HepG2 (cell line): ENCODE measurements around the gene REEP2. TPM values are rescaled to one million over a fixed set of nuclear protein-coding genes. Genes with fewer than 3 reads are reported as not detected.

Source experiments
- ATAC-seq: fragments of 200-7000 bp; cut with Tn5 transposase; 3 replicates; pipeline ENCODE4 v1.9.1; 2020; ENCODE audit warnings: mild to moderate bottlenecking, moderate library complexity
- BruUV-seq: library from RNA; stranded (reverse); fragments of 400-500 nt; replicated peaks from 2 replicates; lab custom pipeline; 2021; lab: Mats Ljungman, UMichigan
- CTCF ChIA-PET: fragments of 300-600 bp; formaldehyde crosslinking; extraction: SDS; loops from one replicate; lab custom pipeline; 2021; ENCODE audit warnings: low total read pairs, inconsistent platforms, low intra/inter-chr PET ratio; lab: Yijun Ruan, JAX
- POLR2A ChIA-PET: fragments of 350-600 bp; sonication (Branson Sonifier 250); formaldehyde crosslinking; loops from one replicate; lab custom pipeline; 2020; ENCODE audit warnings: antibody characterized with exemption, inconsistent platforms; lab: Yijun Ruan, JAX
- DNase-seq: peaks from one replicate; pipeline ENCODE4 v3.0.0-alpha.2; 2015; ENCODE audit warnings: low spot score
- FAIRE-seq: peaks from 3 replicates; lab custom pipeline; 2011; peaks lifted over from hg19 to GRCh38; lab: Jason Lieb, UNC
- H2AFZ ChIP-seq: one replicate; pipeline ENCODE4 v1.6.1; 2011; ENCODE audit warnings: low read length, inconsistent platforms
- H3K27ac ChIP-seq: fragments of 300-600 bp; 3 replicates; pipeline ENCODE4 v1.8.0; 2011; ENCODE audit warnings: mixed run types, mild to moderate bottlenecking, mixed read lengths, low read length, inconsistent platforms; ENCODE audit not compliant: insufficient read depth; ENCODE audit errors: extremely low read length
- H3K27me3 ChIP-seq, 2 experiments: fragments of 200-600 bp in 1 of 2; 2 replicates in 1 of 2; 3 replicates in 1 of 2; pipeline versions ENCODE4 v1.6.0 to v1.8.0; 2011; ENCODE audit warnings: low read length in 2 of 2, mild to moderate bottlenecking in 2 of 2, moderate library complexity in 2 of 2, inconsistent platforms in 1 of 2; ENCODE audit not compliant: insufficient read depth in 2 of 2, control insufficient read depth in 1 of 2
- H3K36me3 ChIP-seq, 2 experiments: fragments of 200-600 bp in 1 of 2; replicated peaks in 1 of 2; 2 replicates in 1 of 2; 3 replicates in 1 of 2; pipeline versions ENCODE4 v1.5.1 to v1.8.0; 2011; ENCODE audit warnings: low read length in 2 of 2, inconsistent platforms in 1 of 2; ENCODE audit not compliant: insufficient read depth in 2 of 2, control insufficient read depth in 1 of 2
- H3K4me1 ChIP-seq: 2 replicates; pipeline ENCODE4 v1.5.1; 2012; ENCODE audit warnings: low read length, inconsistent platforms; ENCODE audit not compliant: insufficient read depth
- H3K4me2 ChIP-seq: 2 replicates; pipeline ENCODE4 v1.6.0; 2011; ENCODE audit warnings: low read depth, low read length, inconsistent platforms
- H3K4me3 ChIP-seq, 3 experiments: fragments of 200-600 bp in 1 of 3; sonication (generic), shearing (Covaris generic) in 1 of 3; replicated peaks in 1 of 3; 2 replicates each; pipeline ENCODE4 v1.5.1; 2011 to 2016; ENCODE audit warnings: low read length in 3 of 3, inconsistent platforms in 2 of 3, low read depth in 2 of 3, mild to moderate bottlenecking in 2 of 3, control low read depth in 1 of 3, mixed read lengths in 1 of 3; ENCODE audit not compliant: insufficient read depth in 1 of 3
- H3K79me2 ChIP-seq: one replicate; pipeline ENCODE4 v1.6.1; 2011; ENCODE audit warnings: low read length, inconsistent platforms; ENCODE audit not compliant: insufficient read depth
- H3K9ac ChIP-seq: 2 replicates; pipeline ENCODE4 v1.6.0; 2011; ENCODE audit warnings: mild to moderate bottlenecking, low read depth, low read length, inconsistent platforms; ENCODE audit not compliant: insufficient read depth
- H3K9me3 ChIP-seq: 2 replicates; pipeline ENCODE4 v1.5.1; 2012; ENCODE audit warnings: mild to moderate bottlenecking, low read length
- H4K20me1 ChIP-seq: 2 replicates; pipeline ENCODE4 v1.6.0; 2011; ENCODE audit warnings: inconsistent platforms, mild to moderate bottlenecking, low read length, moderate library complexity; ENCODE audit not compliant: insufficient read depth
- AGO1 ChIP-seq: fragments of 200-400 bp; formaldehyde crosslinking; IDR thresholded peaks from 2 replicates; pipeline ENCODE4 v1.6.1; 2017; ENCODE audit warnings: mild to moderate bottlenecking, low read depth, low read length, moderate library complexity; ENCODE audit not compliant: poor library complexity, severe bottlenecking
- PCBP2 ChIP-seq: fragments of 200-400 bp; formaldehyde crosslinking; optimal IDR thresholded peaks from 2 replicates; pipeline ENCODE3; 2018; ENCODE audit warnings: low read length, low read depth; ENCODE audit not compliant: poor library complexity, severe bottlenecking
- POLR2A ChIP-seq, 2 experiments: IDR thresholded peaks; 2 replicates each; pipeline ENCODE4 v1.6.1; 2011; ENCODE audit warnings: low read depth in 2 of 2, low read length in 2 of 2, mild to moderate bottlenecking in 1 of 2, moderate library complexity in 1 of 2; ENCODE audit not compliant: insufficient read depth in 1 of 2
- POLR2AphosphoS2 ChIP-seq: IDR thresholded peaks from 2 replicates; pipeline ENCODE4 v1.6.1; 2011; ENCODE audit warnings: low read depth, low read length, improper control_type of control experiment
- ZC3H13 ChIP-seq: sonication (generic); formaldehyde crosslinking; IDR thresholded peaks from 2 replicates; pipeline ENCODE4 v1.8.1; 2023; ENCODE audit warnings: mild to moderate bottlenecking, missing genetic modification reagents, moderate library complexity
- ZNF205 ChIP-seq: IDR thresholded peaks from 2 replicates; pipeline ENCODE4 v1.6.1; 2018; ENCODE audit warnings: missing biosample characterization, missing genetic modification reagents
- WGBS: methylation state at CpG from one replicate; pipeline ENCODE4 v1.1.6; 2017; ENCODE audit warnings: low lambda C conversion rate; 5-methylcytosine and 5-hydroxymethylcytosine counted together
- in situ Hi-C: cut with HindIII; loops from 2 replicates; pipeline ENCODE4 v1.10.0; 2017; ENCODE audit warnings: low pct_unique_long_range_greater_than_20kb; ENCODE audit not compliant: extremely low pct_ligation_motif_present
- intact Hi-C: fragments of 100-400 bp; cut with micrococcal nuclease; formaldehyde crosslinking; loops from one replicate; pipeline ENCODE4 v1.10.0; 2022; ENCODE audit not compliant: unreplicated experiment
- polyA plus RNA-seq, 8 experiments: library from polyadenylated mRNA; depleted of rRNA in 3 of 8; stranded (reverse) in 7 of 8; unstranded in 1 of 8; fragments of >200 nt; fragmentation: Illumina TruSeq in 4 of 8; extraction: Trizol in 4 of 8; gene quantifications; 2 replicates each; pipeline versions ENCODE4 v1.2.1 to v1.2.3, GENCODE V29; 2011 to 2016; ENCODE audit warnings: low read depth in 4 of 8, missing spikeins in 1 of 8, mixed read lengths in 1 of 8; ENCODE audit not compliant: insufficient read depth in 1 of 8
- total RNA-seq, 5 experiments: library from RNA; depleted of rRNA; stranded (reverse); fragments of >200 nt; fragmentation: Illumina TruSeq; extraction: Trizol; gene quantifications; 2 replicates each; pipeline ENCODE4 v1.2.3, GENCODE V29; 2016; ENCODE audit warnings: low read depth in 1 of 5
- TF ChIP-seq, protein P1 (sequence below): sonication (generic); formaldehyde crosslinking; IDR thresholded peaks from 2 replicates; pipeline ENCODE4 v1.4.0; 2020; ENCODE audit warnings: missing genetic modification reagents, borderline replicate concordance

The REEP2 gene
- total and polyA plus RNA-seq, 2 of the 13 experiments (the other 11 are each of a cell fraction or from before 2014, with no cell fraction given) = 5.3 to 7.8 TPM

- Histone ChIP-seq H3K9me3 (no peaks in the 10 kb centered on the region), H3K36me3 (peaks cover 0 to 7% of the 10 kb centered on the region in 2 experiments; a peak in 2 of 5 replicates), H3K4me3 (peak overlapping the region in 1 of 3 experiments; percentile 69; a peak in 2 of 6 replicates), H3K4me2 (no peak overlapping the region), H2AFZ (no peak overlapping the region), H4K20me1 (peaks cover 3% of the 10 kb centered on the region; the same call in 1 of the 2 replicates), H3K27ac (no peak overlapping the region), H3K27me3 (0 out of 5 replicates have a peak, but pooled peaks cover 0 to 2% of the 10 kb centered on the region in 2 experiments), H3K9ac (no peak overlapping the region), H3K79me2 (peaks cover 3% of the 10 kb centered on the region), H3K4me1 (peaks cover 48% of the 10 kb centered on the region)
- DNase-seq = no peak
- ChIA-PET CTCF (no interaction called here), POLR2A (no interaction called here)
- no peak for TF ChIP-seq ZNF205 (CRISPR knock-in tag)
- TF ChIP-seq POLR2AphosphoS2 = peak; percentile 85; the same call in 1 of the 2 replicates
- peak; percentile 26 for TF ChIP-seq PCBP2
- 0 out of 2 replicates have a peak, but pooled peaks have one; percentile 24 for TF ChIP-seq ZC3H13 (CRISPR knock-in tag)
- TF ChIP-seq, protein P1, sequence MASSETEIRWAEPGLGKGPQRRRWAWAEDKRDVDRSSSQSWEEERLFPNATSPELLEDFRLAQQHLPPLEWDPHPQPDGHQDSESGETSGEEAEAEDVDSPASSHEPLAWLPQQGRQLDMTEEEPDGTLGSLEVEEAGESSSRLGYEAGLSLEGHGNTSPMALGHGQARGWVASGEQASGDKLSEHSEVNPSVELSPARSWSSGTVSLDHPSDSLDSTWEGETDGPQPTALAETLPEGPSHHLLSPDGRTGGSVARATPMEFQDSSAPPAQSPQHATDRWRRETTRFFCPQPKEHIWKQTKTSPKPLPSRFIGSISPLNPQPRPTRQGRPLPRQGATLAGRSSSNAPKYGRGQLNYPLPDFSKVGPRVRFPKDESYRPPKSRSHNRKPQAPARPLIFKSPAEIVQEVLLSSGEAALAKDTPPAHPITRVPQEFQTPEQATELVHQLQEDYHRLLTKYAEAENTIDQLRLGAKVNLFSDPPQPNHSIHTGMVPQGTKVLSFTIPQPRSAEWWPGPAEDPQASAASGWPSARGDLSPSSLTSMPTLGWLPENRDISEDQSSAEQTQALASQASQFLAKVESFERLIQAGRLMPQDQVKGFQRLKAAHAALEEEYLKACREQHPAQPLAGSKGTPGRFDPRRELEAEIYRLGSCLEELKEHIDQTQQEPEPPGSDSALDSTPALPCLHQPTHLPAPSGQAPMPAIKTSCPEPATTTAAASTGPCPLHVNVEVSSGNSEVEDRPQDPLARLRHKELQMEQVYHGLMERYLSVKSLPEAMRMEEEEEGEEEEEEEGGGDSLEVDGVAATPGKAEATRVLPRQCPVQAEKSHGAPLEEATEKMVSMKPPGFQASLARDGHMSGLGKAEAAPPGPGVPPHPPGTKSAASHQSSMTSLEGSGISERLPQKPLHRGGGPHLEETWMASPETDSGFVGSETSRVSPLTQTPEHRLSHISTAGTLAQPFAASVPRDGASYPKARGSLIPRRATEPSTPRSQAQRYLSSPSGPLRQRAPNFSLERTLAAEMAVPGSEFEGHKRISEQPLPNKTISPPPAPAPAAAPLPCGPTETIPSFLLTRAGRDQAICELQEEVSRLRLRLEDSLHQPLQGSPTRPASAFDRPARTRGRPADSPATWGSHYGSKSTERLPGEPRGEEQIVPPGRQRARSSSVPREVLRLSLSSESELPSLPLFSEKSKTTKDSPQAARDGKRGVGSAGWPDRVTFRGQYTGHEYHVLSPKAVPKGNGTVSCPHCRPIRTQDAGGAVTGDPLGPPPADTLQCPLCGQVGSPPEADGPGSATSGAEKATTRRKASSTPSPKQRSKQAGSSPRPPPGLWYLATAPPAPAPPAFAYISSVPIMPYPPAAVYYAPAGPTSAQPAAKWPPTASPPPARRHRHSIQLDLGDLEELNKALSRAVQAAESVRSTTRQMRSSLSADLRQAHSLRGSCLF (CRISPR knock-in tag) = no peak
- peak; percentile 99 for TF ChIP-seq AGO1
- TF ChIP-seq POLR2A (IDR thresholded peaks at IDR 0.05; ENCODE audit: insufficient read depth in 1 of 2, low read depth in 2 of 2, low read length in 2 of 2) = peak in 1 of 2 experiments; percentile 8; a peak in 2 of 4 replicates
- ATAC-seq = no peak
- 95% methylated on average over 14 of the region's 14 CpGs for WGBS
- no peak for FAIRE-seq
- in situ Hi-C loops = loop anchor here (5.0 kb wide), 1 partner anchor 35 kb away; no protein-coding TSS in a partner anchor
- intact Hi-C loops = no loop called here
- BruUV-seq = no TSS peak
Observed at GRCh38 chr5:138467711-138468132, 28.9 kb downstream of the REEP2 start.
